Activated T-cell treated with anti-CD3 and anti-CD28 coated beads, Interleukin-2, amount 50 U/mL, for 4 hours (primary cell): ENCODE results near the gene SLC9A3. TPM values are rescaled to one million over a fixed set of nuclear protein-coding genes. Genes with fewer than 3 reads are reported as not detected.
"Not testable (repeated sequence)": the region's sequence is repeated elsewhere in the genome, so short reads cannot be mapped to it uniquely, and the experiment has no call there.

Experiments
- ATAC-seq, 2 donors: fragments of 200-7000 bp; cut with Tn5 transposase; one replicate each; pipeline ENCODE4 v1.10.0; 2021
- DNase-seq: peaks from one replicate; pipeline ENCODE4 v3.0.0-alpha.2; 2020
- H3K27me3 Mint-ChIP-seq: one replicate; pipeline ENCODE4 v1.8.0; 2021; ENCODE audit warnings: low read depth, mixed read lengths
- H3K36me3 Mint-ChIP-seq: one replicate; pipeline ENCODE4 v1.8.0; 2022; ENCODE audit warnings: mixed read lengths; ENCODE audit not compliant: insufficient read depth
- H3K4me1 Mint-ChIP-seq: one replicate; pipeline ENCODE4 v1.8.0; 2021; ENCODE audit warnings: low read depth, mixed read lengths
- H3K4me3 Mint-ChIP-seq: one replicate; pipeline ENCODE4 v1.8.0; 2021; ENCODE audit warnings: mild to moderate bottlenecking, moderate library complexity, mixed read lengths
- H3K9me3 Mint-ChIP-seq: one replicate; pipeline ENCODE4 v1.8.0; 2021; ENCODE audit warnings: mixed read lengths
- total RNA-seq, 3 donors: library from RNA; stranded (reverse); gene quantifications; one replicate each; pipeline ENCODE4 v1.2.1, GENCODE V29; 2021

Gene SLC9A3
- total RNA-seq, 3 donors from 2014 or later = 3.4 to 4.9 (median 3.5) TPM

GRCh38 chr5:516338-516925 is 7.8 kb downstream of the SLC9A3 start:
- Mint-ChIP-seq H3K27me3 (peaks cover 43% of the 10 kb centered on the region), H3K9me3 (no peaks in the 10 kb centered on the region), H3K36me3 (no peaks in the 10 kb centered on the region), H3K4me3 (no peak overlapping the region), H3K4me1 (no peaks in the 10 kb centered on the region)
- ATAC-seq (no peak), DNase-seq (no peak)

GRCh38 chr5:515273-515836 is 8.9 kb downstream of the SLC9A3 start:
- DNase-seq (no peak), ATAC-seq (no peak)
- Mint-ChIP-seq H3K4me3 (no peak overlapping the region), H3K4me1 (no peaks in the 10 kb centered on the region), H3K9me3 (no peaks in the 10 kb centered on the region), H3K36me3 (no peaks in the 10 kb centered on the region), H3K27me3 (peaks cover 35% of the 10 kb centered on the region)

GRCh38 chr5:514673-515072 is 9.6 kb downstream of the SLC9A3 start:
- no peak for ATAC-seq
- H3K36me3 Mint-ChIP-seq = no peaks in the 10 kb centered on the region
- H3K27me3 Mint-ChIP-seq = peaks cover 32% of the 10 kb centered on the region
- no peaks in the 10 kb centered on the region for H3K4me1 Mint-ChIP-seq
- no peaks in the 10 kb centered on the region for H3K9me3 Mint-ChIP-seq
- DNase-seq = no peak
- no peak overlapping the region for H3K4me3 Mint-ChIP-seq

- ATAC-seq (no peak), DNase-seq (no peak)
- H3K27me3 Mint-ChIP-seq = peaks cover 30% of the 10 kb centered on the region
- H3K4me1 Mint-ChIP-seq = no peaks in the 10 kb centered on the region
- no peaks in the 10 kb centered on the region for H3K9me3 Mint-ChIP-seq
- H3K4me3 Mint-ChIP-seq = no peak overlapping the region
- H3K36me3 Mint-ChIP-seq = no peaks in the 10 kb centered on the region
These were observed 10.2 kb downstream of the SLC9A3 start for GRCh38 chr5:514101-514485.

GRCh38 chr5:513216-514100 is 10.8 kb downstream of the SLC9A3 start:
- Mint-ChIP-seq H3K27me3 (peaks cover 29% of the 10 kb centered on the region), H3K9me3 (no peaks in the 10 kb centered on the region), H3K4me1 (no peaks in the 10 kb centered on the region), H3K4me3 (no peak overlapping the region), H3K36me3 (no peaks in the 10 kb centered on the region)
- no peak for DNase-seq
- ATAC-seq = no peak

- ATAC-seq (no peak), DNase-seq (no peak)
- Mint-ChIP-seq H3K9me3 (no peaks in the 10 kb centered on the region), H3K36me3 (no peaks in the 10 kb centered on the region), H3K27me3 (peaks cover 13% of the 10 kb centered on the region), H3K4me3 (no peak overlapping the region), H3K4me1 (no peaks in the 10 kb centered on the region)
These were observed 12.8 kb downstream of the SLC9A3 start for GRCh38 chr5:511476-511875.

- Mint-ChIP-seq H3K4me3 (no peak overlapping the region), H3K9me3 (no peaks in the 10 kb centered on the region), H3K4me1 (no peaks in the 10 kb centered on the region), H3K36me3 (no peaks in the 10 kb centered on the region), H3K27me3 (peaks cover 9% of the 10 kb centered on the region)
- ATAC-seq (no peak), DNase-seq (no peak)
These were observed 13.7 kb downstream of the SLC9A3 start for GRCh38 chr5:510521-510920.

- Mint-ChIP-seq H3K9me3 (no peaks in the 10 kb centered on the region), H3K4me1 (no peaks in the 10 kb centered on the region), H3K4me3 (no peak overlapping the region), H3K27me3 (peaks cover 6% of the 10 kb centered on the region), H3K36me3 (no peaks in the 10 kb centered on the region)
- no peak for DNase-seq
- ATAC-seq = no peak
These were observed 14.6 kb downstream of the SLC9A3 start for GRCh38 chr5:509611-510185.

- not testable (repeated sequence) for H3K4me3 Mint-ChIP-seq, DNase-seq, H3K36me3 Mint-ChIP-seq, ATAC-seq, H3K4me1 Mint-ChIP-seq, H3K9me3 Mint-ChIP-seq, H3K27me3 Mint-ChIP-seq
These were observed 16.2 kb downstream of the SLC9A3 start for GRCh38 chr5:507986-508575.

GRCh38 chr5:505951-506525 is 18.2 kb downstream of the SLC9A3 start:
- DNase-seq (no peak), ATAC-seq (no peak)
- no peaks in the 10 kb centered on the region for H3K9me3 Mint-ChIP-seq
- peaks cover 2% of the 10 kb centered on the region for H3K4me1 Mint-ChIP-seq
- H3K36me3 Mint-ChIP-seq = no peaks in the 10 kb centered on the region
- H3K4me3 Mint-ChIP-seq = no peak overlapping the region
- H3K27me3 Mint-ChIP-seq = peaks cover 13% of the 10 kb centered on the region

GRCh38 chr5:504326-505154 is 19.7 kb downstream of the SLC9A3 start:
- Mint-ChIP-seq H3K9me3 (no peaks in the 10 kb centered on the region), H3K4me1 (peaks cover 2% of the 10 kb centered on the region), H3K4me3 (no peak overlapping the region), H3K36me3 (no peaks in the 10 kb centered on the region), H3K27me3 (peaks cover 24% of the 10 kb centered on the region)
- ATAC-seq (no peak), DNase-seq (no peak)

- Mint-ChIP-seq H3K9me3 (no peaks in the 10 kb centered on the region), H3K4me3 (no peak overlapping the region), H3K36me3 (no peaks in the 10 kb centered on the region), H3K4me1 (peaks cover 2% of the 10 kb centered on the region), H3K27me3 (peaks cover 32% of the 10 kb centered on the region)
- no peak for DNase-seq
- peak in 1 of 2 donors; percentile 57 for ATAC-seq
These were observed 21.7 kb downstream of the SLC9A3 start for GRCh38 chr5:502325-503079.

GRCh38 chr5:501831-502184 is 22.4 kb downstream of the SLC9A3 start:
- H3K27me3 Mint-ChIP-seq = peaks cover 38% of the 10 kb centered on the region
- H3K4me1 Mint-ChIP-seq = peaks cover 2% of the 10 kb centered on the region
- H3K9me3 Mint-ChIP-seq = no peaks in the 10 kb centered on the region
- ATAC-seq (no peak), DNase-seq (no peak)
- no peak overlapping the region for H3K4me3 Mint-ChIP-seq
- H3K36me3 Mint-ChIP-seq = no peaks in the 10 kb centered on the region
